ENCODE results near the gene PELO.

DNA sequence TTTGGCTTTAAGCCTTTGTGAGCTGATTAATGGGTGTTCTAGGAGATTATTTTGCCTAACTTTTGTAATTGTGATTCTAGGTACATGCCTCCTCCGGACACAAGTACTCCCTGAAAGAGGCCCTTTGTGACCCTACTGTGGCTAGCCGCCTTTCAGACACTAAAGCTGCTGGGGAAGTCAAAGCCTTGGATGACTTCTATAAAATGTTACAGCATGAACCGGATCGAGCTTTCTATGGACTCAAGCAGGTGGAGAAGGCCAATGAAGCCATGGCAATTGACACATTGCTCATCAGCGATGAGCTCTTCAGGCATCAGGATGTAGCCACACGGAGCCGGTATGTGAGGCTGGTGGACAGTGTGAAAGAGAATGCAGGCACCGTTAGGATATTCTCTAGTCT, 13.6 kb downstream of the PELO start:
- TF ChIP-seq, protein P1, sequence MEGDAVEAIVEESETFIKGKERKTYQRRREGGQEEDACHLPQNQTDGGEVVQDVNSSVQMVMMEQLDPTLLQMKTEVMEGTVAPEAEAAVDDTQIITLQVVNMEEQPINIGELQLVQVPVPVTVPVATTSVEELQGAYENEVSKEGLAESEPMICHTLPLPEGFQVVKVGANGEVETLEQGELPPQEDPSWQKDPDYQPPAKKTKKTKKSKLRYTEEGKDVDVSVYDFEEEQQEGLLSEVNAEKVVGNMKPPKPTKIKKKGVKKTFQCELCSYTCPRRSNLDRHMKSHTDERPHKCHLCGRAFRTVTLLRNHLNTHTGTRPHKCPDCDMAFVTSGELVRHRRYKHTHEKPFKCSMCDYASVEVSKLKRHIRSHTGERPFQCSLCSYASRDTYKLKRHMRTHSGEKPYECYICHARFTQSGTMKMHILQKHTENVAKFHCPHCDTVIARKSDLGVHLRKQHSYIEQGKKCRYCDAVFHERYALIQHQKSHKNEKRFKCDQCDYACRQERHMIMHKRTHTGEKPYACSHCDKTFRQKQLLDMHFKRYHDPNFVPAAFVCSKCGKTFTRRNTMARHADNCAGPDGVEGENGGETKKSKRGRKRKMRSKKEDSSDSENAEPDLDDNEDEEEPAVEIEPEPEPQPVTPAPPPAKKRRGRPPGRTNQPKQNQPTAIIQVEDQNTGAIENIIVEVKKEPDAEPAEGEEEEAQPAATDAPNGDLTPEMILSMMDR (IDR thresholded peaks at IDR 0.05), result no peak
- TF ChIP-seq POLR2AphosphoS5 (IDR thresholded peaks at IDR 0.05; ENCODE audit: insufficient read depth in 1 of 2, low read depth in 1 of 2) (no peak), POLR2A (IDR thresholded peaks at IDR 0.05) (no peak)
